PC-3 (cell line): ENCODE measurements around the gene NPTXR. TPM values are rescaled to one million over a fixed set of nuclear protein-coding genes. Genes with fewer than 3 reads are reported as not detected.

Experiments
- ATAC-seq: fragments of 200-7000 bp; cut with Tn5 transposase; 2 replicates; pipeline ENCODE4 v1.9.1; 2020; ENCODE audit warnings: mild to moderate bottlenecking, moderate library complexity
- BruUV-seq: library from RNA; stranded (reverse); fragments of 400-500 nt; replicated peaks from 2 replicates; lab custom pipeline; 2021; lab: Mats Ljungman, UMichigan
- CTCF ChIA-PET: fragments of 300-600 bp; sonication (Branson Sonifier 250); formaldehyde crosslinking; loops from one replicate; lab custom pipeline; 2022; ENCODE audit warnings: antibody characterized with exemption; lab: Charles Lee
- POLR2A ChIA-PET: fragments of 300-600 bp; sonication (Branson Sonifier 250); formaldehyde crosslinking; loops from one replicate; lab custom pipeline; 2022; ENCODE audit warnings: antibody characterized with exemption; ENCODE audit not compliant: unreplicated experiment; lab: Charles Lee
- DNase-seq: peaks from one replicate; pipeline ENCODE4 v3.0.0-alpha.2; 2015
- H2AFZ ChIP-seq: fragments of 300-600 bp; sonication (generic); 2 replicates; pipeline ENCODE4 v1.6.0; 2016; ENCODE audit warnings: antibody characterized with exemption, low read length
- H3F3A ChIP-seq: fragments of 300-600 bp; sonication (generic); one replicate; pipeline ENCODE4 v1.6.0; 2017; ENCODE audit warnings: antibody characterized with exemption, low read length, control low read depth, mild to moderate bottlenecking; ENCODE audit not compliant: unreplicated experiment
- H3K27ac ChIP-seq: fragments of 300-600 bp; sonication (generic); 2 replicates; pipeline ENCODE4 v1.5.1; 2016; ENCODE audit warnings: mild to moderate bottlenecking, low read length
- H3K27me3 ChIP-seq: fragments of 300-600 bp; sonication (generic); 2 replicates; pipeline ENCODE4 v1.6.1; 2016; ENCODE audit warnings: low read length, mixed read lengths
- H3K36me3 ChIP-seq: fragments of 300-600 bp; sonication (generic); 2 replicates; pipeline ENCODE4 v1.6.1; 2016; ENCODE audit warnings: low read depth, mixed run types, low read length, mixed read lengths
- H3K4me1 ChIP-seq: fragments of 300-600 bp; sonication (generic); 2 replicates; pipeline ENCODE4 v1.5.1; 2016; ENCODE audit warnings: low read length; ENCODE audit not compliant: insufficient read depth
- H3K4me2 ChIP-seq: fragments of 300-600 bp; sonication (generic); 2 replicates; pipeline ENCODE4 v1.6.0; 2016; ENCODE audit warnings: low read length
- H3K4me3 ChIP-seq: fragments of 300-600 bp; sonication (generic); 2 replicates; pipeline ENCODE4 v1.5.1; 2016; ENCODE audit warnings: mild to moderate bottlenecking, low read length, mixed read lengths
- H3K79me2 ChIP-seq: fragments of 300-600 bp; sonication (generic); 2 replicates; pipeline ENCODE4 v1.6.1; 2017; ENCODE audit warnings: low read length, mixed read lengths
- H3K9ac ChIP-seq: fragments of 300-600 bp; sonication (generic); 2 replicates; pipeline ENCODE4 v1.6.0; 2016; ENCODE audit warnings: mild to moderate bottlenecking, low read length
- H3K9me2 ChIP-seq: fragments of 300-600 bp; sonication (generic); replicated peaks from 2 replicates; pipeline ENCODE4 v1.6.1; 2016; ENCODE audit warnings: mixed run types, low read length, mixed read lengths
- H3K9me3 ChIP-seq: fragments of 300-600 bp; sonication (generic); 2 replicates; pipeline ENCODE4 v1.6.1; 2016; ENCODE audit warnings: low read length, mixed read lengths
- H4K20me1 ChIP-seq: fragments of 300-600 bp; sonication (generic); 2 replicates; pipeline ENCODE4 v1.6.1; 2016; ENCODE audit warnings: low read length, mixed read lengths
- EZH2 ChIP-seq: fragments of 300-600 bp; sonication (generic); IDR thresholded peaks from one replicate; pipeline ENCODE4 v1.6.1; 2017; ENCODE audit warnings: antibody characterized with exemption, mild to moderate bottlenecking, low read length; ENCODE audit not compliant: unreplicated experiment
- EZH2phosphoT487 ChIP-seq: fragments of 300-600 bp; sonication (generic); IDR thresholded peaks from 2 replicates; pipeline ENCODE4 v1.6.1; 2018; ENCODE audit warnings: mild to moderate bottlenecking, antibody characterized with exemption, low read length, borderline replicate concordance
- intact Hi-C: fragments of 100-400 bp; cut with micrococcal nuclease; formaldehyde crosslinking; loops from 2 replicates; pipeline ENCODE4 v1.9.0; 2023
- total RNA-seq: library from RNA; depleted of rRNA; stranded (reverse); fragments of >200 nt; gene quantifications from 2 replicates; pipeline ENCODE4 v1.2.3, GENCODE V29; 2014
- TF ChIP-seq, protein P1 (sequence below): fragments of 300-600 bp; sonication (generic); conservative IDR thresholded peaks from 2 replicates; pipeline ENCODE4 v1.5.1; 2017; ENCODE audit warnings: antibody characterized with exemption, low read depth, mild to moderate bottlenecking, low read length

Gene NPTXR
- total RNA-seq, 1 experiment from 2014 or later: 2.8 TPM

- ATAC-seq (peak; percentile 82), DNase-seq (peak; percentile 55)
- TF ChIP-seq, protein P1, sequence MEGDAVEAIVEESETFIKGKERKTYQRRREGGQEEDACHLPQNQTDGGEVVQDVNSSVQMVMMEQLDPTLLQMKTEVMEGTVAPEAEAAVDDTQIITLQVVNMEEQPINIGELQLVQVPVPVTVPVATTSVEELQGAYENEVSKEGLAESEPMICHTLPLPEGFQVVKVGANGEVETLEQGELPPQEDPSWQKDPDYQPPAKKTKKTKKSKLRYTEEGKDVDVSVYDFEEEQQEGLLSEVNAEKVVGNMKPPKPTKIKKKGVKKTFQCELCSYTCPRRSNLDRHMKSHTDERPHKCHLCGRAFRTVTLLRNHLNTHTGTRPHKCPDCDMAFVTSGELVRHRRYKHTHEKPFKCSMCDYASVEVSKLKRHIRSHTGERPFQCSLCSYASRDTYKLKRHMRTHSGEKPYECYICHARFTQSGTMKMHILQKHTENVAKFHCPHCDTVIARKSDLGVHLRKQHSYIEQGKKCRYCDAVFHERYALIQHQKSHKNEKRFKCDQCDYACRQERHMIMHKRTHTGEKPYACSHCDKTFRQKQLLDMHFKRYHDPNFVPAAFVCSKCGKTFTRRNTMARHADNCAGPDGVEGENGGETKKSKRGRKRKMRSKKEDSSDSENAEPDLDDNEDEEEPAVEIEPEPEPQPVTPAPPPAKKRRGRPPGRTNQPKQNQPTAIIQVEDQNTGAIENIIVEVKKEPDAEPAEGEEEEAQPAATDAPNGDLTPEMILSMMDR: no peak
- no peak for TF ChIP-seq EZH2
- no peak for TF ChIP-seq EZH2phosphoT487
- no TSS peak for BruUV-seq
- Histone ChIP-seq H3K4me3 (peak overlapping the region; percentile 68), H3K79me2 (no peaks in the 10 kb centered on the region), H3F3A (no peaks in the 10 kb centered on the region), H3K4me2 (peak overlapping the region; percentile 75), H3K27ac (no peak overlapping the region), H3K9ac (no peak overlapping the region), H3K27me3 (no peaks in the 10 kb centered on the region), H3K36me3 (no peaks in the 10 kb centered on the region), H2AFZ (0 out of 2 replicates have a peak overlapping the region, but pooled peaks have one; percentile 30), H3K9me2 (no peaks in the 10 kb centered on the region), H3K4me1 (peaks cover 9% of the 10 kb centered on the region; the same call in 1 of the 2 replicates), H3K9me3 (no peaks in the 10 kb centered on the region), H4K20me1 (no peaks in the 10 kb centered on the region)
- CTCF ChIA-PET: interaction anchor here (0.5 to 1.0 kb wide), 3 partner anchors 73 to 126 kb away, joined by 3 to 15 read pairs (median 3); no protein-coding TSS in a partner anchor
- intact Hi-C loops: no loop called here
- POLR2A ChIA-PET: interaction anchor here (0.5 kb wide), 1 partner anchor 682 kb away, joined by 3 read pairs; no protein-coding TSS in a partner anchor
These were observed 599 bp downstream of the NPTXR start for GRCh38 chr22:38843201-38843656.

- 0 out of 2 replicates have a peak overlapping the region, but pooled peaks have one; percentile 30 for H2AFZ ChIP-seq
- TSS peak; percentile 54 for BruUV-seq
- TF ChIP-seq, protein P1: no peak
- TF ChIP-seq EZH2phosphoT487 (no peak), EZH2 (no peak)
- no peaks in the 10 kb centered on the region for H4K20me1 ChIP-seq
- no peaks in the 10 kb centered on the region for H3K36me3 ChIP-seq
- intact Hi-C loops: no loop called here
- H3K9me3 ChIP-seq: no peaks in the 10 kb centered on the region
- H3F3A ChIP-seq: no peaks in the 10 kb centered on the region
- peaks cover 9% of the 10 kb centered on the region; the same call in 1 of the 2 replicates for H3K4me1 ChIP-seq
- H3K4me2 ChIP-seq: peak overlapping the region; percentile 75
- H3K27ac ChIP-seq: no peak overlapping the region
- H3K9me2 ChIP-seq: no peaks in the 10 kb centered on the region
- DNase-seq (no peak), ATAC-seq (no peak)
- H3K9ac ChIP-seq: no peak overlapping the region
- peak overlapping the region; percentile 68 for H3K4me3 ChIP-seq
- ChIA-PET CTCF (interaction anchor here (0.5 to 1.0 kb wide), 3 partner anchors 73 to 126 kb away, joined by 3 to 15 read pairs (median 3); no protein-coding TSS in a partner anchor), POLR2A (interaction anchor here (0.5 kb wide), 1 partner anchor 682 kb away, joined by 3 read pairs; no protein-coding TSS in a partner anchor)
- no peaks in the 10 kb centered on the region for H3K79me2 ChIP-seq
- no peaks in the 10 kb centered on the region for H3K27me3 ChIP-seq
These were observed 1.2 kb downstream of the NPTXR start for GRCh38 chr22:38842512-38843200.

GRCh38 chr22:38841635-38842034 is 2.2 kb downstream of the NPTXR start:
- no peaks in the 10 kb centered on the region for H3K79me2 ChIP-seq
- CTCF ChIA-PET: no interaction called here
- H3K27ac ChIP-seq: no peak overlapping the region
- TF ChIP-seq, protein P1: no peak
- no peak for TF ChIP-seq EZH2phosphoT487
- no peak for TF ChIP-seq EZH2
- no peak overlapping the region for H3K4me2 ChIP-seq
- H3F3A ChIP-seq: no peaks in the 10 kb centered on the region
- H3K4me1 ChIP-seq: peaks cover 9% of the 10 kb centered on the region; the same call in 1 of the 2 replicates
- POLR2A ChIA-PET: no interaction called here
- H3K9ac ChIP-seq: no peak overlapping the region
- no peaks in the 10 kb centered on the region for H3K9me2 ChIP-seq
- ATAC-seq (no peak), DNase-seq (no peak)
- H2AFZ ChIP-seq: no peak overlapping the region
- H3K9me3 ChIP-seq: no peaks in the 10 kb centered on the region
- no peaks in the 10 kb centered on the region for H3K27me3 ChIP-seq
- H3K4me3 ChIP-seq: no peak overlapping the region
- intact Hi-C loops: no loop called here
- H4K20me1 ChIP-seq: no peaks in the 10 kb centered on the region
- no TSS peak for BruUV-seq
- no peaks in the 10 kb centered on the region for H3K36me3 ChIP-seq
